Measurements from ENCODE around the gene KCNQ1.

DNA sequence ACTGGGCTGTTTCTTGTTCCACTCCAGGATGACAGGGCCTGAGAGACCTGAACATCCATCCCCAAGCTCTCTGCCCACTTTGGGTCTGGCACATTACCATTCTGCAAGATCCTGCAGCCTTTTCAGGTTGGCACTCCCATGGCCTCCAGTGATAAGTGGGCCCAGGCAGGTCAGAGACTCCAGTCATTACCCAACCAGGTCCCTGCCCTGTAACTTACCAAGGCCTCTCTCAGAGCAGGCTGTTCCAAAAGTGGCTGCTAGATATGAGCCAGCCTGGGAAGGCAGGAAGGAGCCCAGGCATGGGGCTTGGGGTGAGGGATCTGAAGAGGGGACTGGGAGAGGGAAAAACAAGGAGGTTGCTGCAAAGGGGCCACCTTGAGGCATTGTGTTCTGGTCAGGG, 219.1 kb downstream of the KCNQ1 start:
- no peak for TF ChIP-seq POLR2A (IDR thresholded peaks at IDR 0.05; ENCODE audit: low read depth, low read length)
- TF ChIP-seq TAF1 (IDR thresholded peaks at IDR 0.05; ENCODE audit: low read depth, low read length): no peak
- TF ChIP-seq POLR2AphosphoS5 (IDR thresholded peaks at IDR 0.05; ENCODE audit: low read depth, low read length): no peak
- no peak for TF ChIP-seq POU2F2 (IDR thresholded peaks at IDR 0.05; ENCODE audit: low read depth, low read length)

Data from GM12891 (cell line).